Fibroblast of skin of abdomen (primary cell): ENCODE results near the gene ZNF546. TPM values are rescaled to one million over a fixed set of nuclear protein-coding genes. Genes with fewer than 3 reads are reported as not detected.
A peak's percentile ranks its signal among the peaks of the same experiment; 100 is the strongest.
"Not testable (repeated sequence)": the region's sequence is repeated elsewhere in the genome, so short reads cannot be mapped to it uniquely, and the experiment has no call there.

ENCODE experiments used
- DNase-seq: peaks from one replicate; pipeline ENCODE4 v3.0.0-alpha.2; 2013
- polyA plus RNA-seq, 2 experiments: library from polyadenylated mRNA; unstranded; fragments of 120-200 nt; gene quantifications; one replicate each; pipeline ENCODE4 v1.2.1, GENCODE V29; 2013; ENCODE audit not compliant: insufficient read length in 2 of 2

Gene ZNF546
- 1.4 TPM for polyA plus RNA-seq (2013, experiment 1 of 2; ENCODE audit: insufficient read length)
- polyA plus RNA-seq (2013, experiment 2 of 2; ENCODE audit: insufficient read length), result 1.6 TPM

DNA sequence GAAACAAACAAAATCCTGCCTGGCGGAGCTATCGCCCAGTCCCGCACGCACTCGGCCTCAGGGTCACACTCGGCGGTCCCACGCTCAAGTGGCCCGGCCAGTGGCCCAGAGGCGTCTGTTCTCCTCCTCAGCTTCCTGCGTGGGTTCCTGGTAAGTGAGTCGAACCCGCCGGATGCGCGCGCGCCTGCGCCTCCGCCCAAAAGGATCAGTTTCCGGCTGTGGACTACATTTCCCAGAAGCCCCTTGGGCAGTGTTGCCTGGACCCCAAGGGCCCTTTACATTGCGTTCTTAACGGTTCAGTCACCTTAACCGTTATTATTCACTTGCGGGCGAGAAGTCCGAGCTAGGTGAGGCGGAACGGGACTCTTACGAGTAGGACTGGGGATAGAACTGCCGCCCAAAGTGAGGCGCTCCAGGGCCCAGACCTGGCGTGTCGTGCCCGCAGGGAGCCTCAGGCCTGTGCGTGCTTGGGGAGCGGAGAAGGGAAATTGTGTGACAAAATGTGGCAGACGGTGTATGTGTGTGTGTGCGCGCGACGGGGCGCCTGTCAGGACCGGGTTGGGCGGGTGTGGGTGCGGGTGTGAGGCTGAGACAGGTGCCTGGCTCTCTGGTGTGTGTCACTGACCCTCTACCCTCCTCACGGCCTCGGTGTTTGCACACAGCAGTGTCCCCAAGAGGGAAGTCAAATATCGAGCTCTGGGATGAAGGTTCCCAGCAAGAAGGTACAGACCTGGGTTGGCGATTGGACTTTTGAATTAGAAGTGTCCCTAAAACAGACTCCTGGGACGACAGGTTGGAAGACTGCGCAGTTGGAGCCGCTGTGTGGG, at the start of gene ZNF546:
TSS of gene ZNF546 (plus strand) at position 250 of the 827 bp plus-strand sequence. CDS start 1,267 bp downstream, outside the sequence.
- DNase-seq, result peak; percentile 88

DNA sequence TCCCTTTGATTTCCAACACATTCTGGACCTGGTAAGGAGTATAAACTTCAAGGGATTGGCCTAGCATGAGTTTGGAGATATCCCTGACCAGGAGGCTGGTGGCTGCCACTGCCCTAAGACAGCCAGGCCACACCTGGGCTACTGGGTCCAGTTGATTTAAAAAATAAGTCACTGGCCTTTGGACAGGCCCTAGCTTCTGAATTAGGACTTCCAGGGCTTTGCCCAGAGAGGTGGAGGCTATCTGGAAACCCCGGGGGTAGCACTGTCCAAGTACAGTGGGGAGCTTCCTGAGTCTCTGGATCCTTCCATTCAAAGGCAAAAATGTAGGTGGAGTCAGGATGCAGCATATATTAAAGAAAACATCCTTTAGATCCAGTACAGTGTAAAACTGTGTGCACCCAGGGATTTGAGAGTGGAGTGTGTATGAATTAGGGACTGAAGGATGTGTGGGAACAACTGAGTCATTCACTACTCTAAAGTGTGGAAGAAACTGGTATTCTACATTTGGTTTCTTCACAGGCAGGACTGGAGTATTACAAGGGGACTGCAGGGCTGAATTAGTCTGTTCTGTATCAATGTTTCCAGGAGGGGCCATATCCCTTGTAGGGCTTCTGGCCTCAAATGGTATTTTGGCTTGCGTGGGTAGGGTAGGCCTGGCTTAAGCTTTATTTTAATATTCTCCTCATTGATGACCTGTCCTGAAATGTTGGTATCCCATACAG, 47.7 kb upstream of the ZNF546 start:
- no peak for DNase-seq

DNA sequence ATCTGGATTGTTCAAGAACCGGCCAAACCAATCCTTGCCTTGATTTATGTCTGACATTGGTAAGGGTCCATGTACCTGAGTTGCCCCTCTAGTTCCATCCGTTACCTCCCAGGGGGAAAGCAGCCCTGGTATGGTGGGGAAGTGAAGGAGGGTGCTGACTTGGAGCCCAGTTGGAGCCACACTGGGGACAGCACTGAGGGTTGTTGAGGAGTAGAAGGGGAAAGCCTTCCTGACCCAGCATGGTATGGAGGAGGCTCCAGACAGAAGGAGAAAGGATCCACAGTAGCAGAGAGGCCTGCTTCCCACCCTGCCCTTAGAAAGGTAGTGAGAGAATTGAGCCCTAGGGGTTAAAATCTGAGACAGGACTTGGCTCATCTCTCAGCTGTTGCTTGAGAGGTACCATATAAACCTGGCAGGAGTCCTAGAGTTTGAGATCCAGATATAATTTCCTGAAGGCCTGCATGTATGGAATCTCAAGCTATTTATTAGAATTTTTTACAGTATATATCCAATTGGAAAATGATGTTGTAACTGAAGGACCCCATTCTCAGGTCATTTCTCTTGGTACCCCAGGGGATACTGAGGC, 45.7 kb upstream of the ZNF546 start:
- DNase-seq, result no peak

DNA sequence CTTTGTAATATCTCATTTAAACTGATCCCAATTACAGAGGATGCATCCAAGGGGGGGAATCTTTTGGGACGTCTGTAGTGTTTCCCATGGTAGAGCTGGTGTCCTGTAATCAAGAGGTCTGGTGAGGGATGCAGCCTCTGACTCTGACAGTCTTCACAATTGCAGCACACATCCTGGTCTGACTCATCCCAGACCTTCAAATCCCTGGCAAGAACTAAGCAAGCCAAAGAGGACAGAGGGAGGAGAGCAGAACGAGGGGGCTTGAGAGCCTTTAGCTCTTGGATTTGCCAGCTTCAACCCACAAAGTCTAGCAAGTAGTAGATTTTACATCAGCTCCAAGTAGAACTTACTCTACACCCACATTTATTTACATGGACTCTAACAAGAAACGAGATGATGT, 45.2 kb upstream of the ZNF546 start:
- DNase-seq, result peak; percentile 38

DNA sequence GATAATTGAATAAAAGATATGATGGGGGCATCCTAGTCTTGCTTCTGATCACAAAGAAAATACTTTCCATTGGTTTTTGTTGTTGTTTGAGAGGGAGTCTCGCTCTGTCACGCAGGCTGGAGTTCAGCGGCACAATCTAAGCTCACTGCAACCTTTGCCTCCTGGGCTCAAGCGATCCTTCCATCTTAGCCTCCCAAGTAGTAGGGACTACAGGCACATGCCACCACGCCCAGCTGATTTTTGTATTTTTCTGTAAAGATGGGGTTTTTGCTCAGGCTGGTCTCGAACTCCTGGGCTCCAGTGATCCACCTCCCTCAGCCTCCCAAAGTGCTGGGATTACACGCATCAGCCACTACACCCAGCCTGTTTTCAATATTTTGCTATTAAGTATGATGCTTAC, 42.9 kb upstream of the ZNF546 start:
- no peak for DNase-seq

DNA sequence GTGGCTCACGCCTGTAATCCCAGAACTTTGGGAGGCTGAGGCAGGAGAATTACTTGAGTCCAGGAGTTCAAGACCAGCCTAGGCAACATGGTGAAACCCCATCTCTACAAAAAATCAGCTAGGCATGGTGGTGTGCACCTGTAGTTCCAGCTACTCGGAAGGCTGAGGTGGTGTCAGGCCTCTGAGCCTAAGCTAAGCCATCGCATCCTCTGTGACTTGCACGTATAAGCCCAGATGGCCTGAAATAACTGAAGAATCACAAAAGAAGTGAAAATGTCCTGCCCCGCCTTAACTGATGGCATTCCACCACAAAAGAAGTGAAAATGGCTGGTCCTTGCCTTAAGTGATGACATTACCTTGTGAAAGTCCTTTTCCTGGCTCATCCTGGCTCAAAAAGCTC, 39.0 kb upstream of the ZNF546 start:
- not testable (repeated sequence) for DNase-seq

DNA sequence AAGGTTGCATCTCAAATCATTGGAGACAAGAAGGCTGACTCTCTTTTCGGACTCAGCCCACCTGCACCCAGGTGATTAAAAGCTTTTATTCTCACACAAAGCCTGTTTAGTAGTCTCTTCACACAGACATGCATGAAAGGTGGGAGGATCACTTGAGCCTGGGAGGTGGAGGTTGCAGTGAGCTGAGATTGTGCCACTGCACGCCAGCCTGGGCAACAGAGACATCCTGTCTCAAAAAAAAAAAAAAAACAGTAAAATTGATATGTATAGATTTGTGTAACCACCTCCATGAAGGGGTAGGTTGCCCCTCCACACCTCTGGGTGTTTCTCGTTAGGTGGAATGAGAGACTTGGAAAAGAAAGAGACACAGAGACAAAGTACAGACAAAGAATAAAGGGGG, 37.9 kb upstream of the ZNF546 start:
- DNase-seq, result not testable (repeated sequence)

DNA sequence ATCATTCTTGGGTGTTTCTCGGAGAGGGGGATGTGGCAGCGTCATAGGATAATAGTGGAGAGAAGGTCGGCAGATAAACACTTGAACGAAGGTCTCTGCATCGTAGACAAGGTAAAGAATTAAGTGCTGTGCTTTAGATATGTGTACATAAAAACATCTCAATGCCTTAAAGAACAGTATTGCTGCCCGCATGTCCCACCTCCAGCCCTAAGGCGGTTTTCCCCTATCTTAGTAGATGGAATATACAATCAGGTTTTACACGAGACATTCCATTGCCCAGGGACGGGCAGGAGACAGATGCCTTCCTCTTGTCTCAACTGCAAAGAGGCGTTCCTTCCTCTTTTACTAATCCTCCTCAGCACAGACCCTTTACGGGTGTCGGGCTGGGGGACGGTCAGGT, 37.5 kb upstream of the ZNF546 start:
- not testable (repeated sequence) for DNase-seq

DNA sequence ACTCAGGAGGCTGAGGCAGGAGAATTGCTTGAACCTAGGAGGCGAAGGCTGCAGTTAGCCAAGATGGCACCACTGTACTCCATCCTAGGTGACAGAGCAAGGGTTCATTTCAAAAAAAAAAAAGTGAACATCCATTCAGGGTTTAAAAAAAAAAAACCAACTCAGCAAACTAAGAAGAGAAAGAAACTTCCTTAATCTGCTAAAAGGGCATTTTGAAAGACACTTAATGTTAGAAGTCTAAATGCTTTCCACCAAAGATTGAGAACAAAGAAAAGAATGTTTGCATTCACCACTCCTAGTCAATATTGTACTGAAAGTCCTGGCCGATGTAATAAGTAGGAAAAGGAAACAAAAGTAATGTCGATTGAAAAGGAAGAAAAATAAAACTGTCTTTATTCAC, 33.0 kb upstream of the ZNF546 start:
- no peak for DNase-seq

DNA sequence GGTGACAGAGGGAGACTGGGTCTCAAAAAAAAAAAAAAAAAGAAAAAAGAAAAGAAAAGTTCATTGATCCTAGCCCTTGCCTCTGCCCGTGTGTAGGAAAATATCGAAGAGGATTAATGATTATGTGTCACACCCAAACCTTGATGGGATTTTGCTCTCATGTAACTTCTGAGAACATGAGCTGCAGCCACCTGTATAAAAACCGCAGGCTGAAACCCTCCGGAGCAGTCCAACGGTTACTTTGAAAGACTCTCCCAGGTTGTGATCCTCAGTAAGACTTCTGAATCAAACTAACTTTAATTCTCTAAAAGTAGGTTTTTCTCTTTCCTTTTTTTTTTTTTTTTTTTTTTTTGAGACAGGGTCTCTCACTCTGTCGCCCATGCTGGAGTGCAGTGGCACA, 30.2 kb upstream of the ZNF546 start:
- no peak for DNase-seq

DNA sequence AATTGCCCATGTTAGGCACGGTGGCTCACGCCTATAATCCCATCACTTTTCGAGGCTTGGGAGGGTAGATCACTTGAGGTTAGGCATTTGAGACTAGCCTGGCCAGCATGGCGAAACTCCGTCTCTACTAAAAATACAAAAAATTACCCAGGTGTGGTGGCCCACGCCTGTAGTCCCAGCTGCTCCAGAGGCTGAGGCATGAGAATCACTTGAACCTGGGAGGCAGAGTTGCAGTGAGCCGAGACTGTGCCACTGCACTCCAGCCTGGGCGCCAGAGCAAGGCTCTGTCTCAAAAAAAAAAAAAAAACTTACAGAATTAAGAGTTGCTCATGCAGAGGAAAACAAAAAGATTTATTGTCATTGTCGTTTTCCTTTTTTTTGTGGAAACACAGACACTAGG, 29.3 kb upstream of the ZNF546 start:
- DNase-seq, result no peak

DNA sequence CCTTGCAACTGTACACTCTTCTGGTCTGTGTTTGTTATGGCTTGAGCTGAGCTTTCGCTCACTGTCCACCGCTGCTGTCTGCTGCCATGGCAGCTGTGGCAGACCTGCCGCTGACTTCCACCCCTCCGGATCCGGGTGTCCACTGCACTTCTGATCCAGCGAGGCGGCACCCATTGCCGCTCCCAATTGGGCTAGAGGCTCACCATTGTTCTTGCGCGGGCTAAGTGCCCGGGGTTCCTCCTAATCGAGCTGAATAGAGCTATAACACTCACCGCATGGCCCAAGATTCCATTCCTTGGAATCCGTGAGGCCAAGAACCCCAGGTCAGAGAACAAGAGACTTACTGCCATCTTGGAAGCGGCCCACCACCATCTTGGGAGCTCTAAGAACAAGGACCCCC, 28.1 kb upstream of the ZNF546 start:
- DNase-seq, result no peak

DNA sequence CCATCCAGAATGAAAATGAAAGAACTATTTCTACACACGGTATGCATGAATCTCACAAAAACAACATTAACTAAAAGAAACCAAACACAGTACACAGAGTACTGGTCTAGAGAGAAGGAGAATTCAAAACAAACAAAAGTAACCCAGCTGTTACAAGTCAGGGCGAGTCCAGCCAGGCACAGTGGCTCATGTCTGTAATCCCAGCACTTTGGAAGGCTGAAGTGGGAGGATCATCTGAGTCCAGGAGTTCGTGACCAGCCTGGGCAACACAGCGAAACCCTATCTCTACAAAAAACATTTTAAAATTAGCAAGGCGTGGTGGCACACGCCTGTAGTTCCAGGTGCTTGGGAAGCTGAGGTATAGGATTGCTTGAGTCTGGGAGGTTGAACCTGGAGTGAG, 27.6 kb upstream of the ZNF546 start:
- DNase-seq, result no peak

DNA sequence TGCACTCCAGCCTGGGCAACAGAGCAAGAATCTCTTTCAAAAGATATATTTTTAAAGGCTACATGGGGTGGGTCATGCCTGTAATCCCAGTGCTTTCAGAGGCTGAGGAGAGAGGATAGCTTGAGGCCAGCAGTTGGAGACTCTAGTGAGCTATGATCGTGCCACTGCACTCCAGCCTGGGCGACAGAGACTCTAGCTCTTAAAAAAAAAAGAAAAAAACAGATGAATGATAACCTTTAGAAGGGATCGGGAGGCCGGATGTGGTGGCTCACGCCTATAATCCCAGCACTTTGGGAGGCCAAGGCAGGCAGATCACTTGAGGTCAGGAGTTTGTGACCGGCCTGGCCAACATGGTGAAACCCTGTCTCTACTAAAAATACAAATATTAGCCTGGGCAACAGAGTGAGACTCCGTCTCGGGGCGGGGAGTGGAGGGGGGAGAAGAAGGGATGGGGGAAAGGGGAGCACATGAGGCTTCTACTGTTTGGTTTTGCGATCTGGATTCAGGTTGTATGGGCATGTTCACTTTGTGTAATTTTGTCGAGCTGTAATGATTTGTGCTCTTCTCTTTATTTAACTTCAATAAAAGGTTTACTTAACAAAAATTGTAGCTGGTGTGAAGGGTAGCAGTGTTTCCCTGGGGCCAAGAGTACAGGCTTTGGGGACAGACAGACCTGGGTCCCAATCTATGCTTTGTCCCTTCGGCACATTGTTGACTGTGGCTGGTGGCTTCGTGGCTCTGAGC, 27.0 kb upstream of the ZNF546 start:
- no peak for DNase-seq

DNA sequence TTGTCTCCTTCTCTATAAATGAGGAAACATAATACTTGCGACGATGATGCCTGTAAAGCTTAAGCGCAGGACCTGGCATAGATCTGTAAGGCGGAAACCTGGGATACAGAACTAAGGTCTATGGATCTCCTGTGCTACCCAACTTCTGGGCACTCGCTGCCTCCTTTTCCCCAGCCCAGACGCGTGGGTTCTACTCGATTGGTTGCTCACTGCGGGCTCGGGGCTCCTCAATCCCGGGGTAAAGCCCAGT, 26.5 kb upstream of the ZNF546 start:
- no peak for DNase-seq

DNA sequence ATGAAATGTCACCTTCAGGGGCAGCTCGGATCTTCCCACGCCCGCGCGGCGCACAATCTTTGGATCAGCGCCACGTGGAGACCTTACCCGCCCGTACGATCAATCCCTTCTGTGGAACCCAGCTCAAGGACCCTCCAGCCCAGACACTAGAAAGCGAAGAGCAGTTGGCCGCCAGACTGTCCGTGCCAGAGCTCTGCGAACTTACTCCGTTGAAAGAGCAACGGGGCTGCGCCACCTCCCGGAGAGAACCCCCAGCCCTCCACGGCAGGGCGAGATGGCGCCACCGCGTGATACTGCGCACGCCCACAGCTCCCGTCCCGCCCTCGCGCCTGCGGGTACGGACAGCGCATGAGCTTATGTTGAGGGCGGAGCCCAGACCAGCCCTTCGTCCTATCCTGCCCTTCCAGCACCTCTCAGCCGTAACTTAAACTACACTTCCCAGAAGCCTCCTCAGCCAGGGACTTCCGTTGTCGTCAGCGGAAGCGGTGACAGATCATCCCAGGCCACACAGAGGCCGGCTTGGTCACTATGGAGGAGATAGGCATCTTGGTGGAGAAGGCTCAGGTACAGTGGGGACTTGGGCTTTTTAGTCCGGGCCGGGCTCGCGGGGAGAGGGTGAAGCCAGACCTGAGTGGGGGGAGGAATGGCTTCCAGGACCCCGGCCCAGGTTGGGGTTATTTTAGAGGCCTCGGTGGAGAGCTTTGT, 26.0 kb upstream of the ZNF546 start, which contains the start of gene PSMC4:
TSS of gene PSMC4 (plus strand) at position 491 of the 705 bp plus-strand sequence. CDS start at position 529, 38 bp downstream.
- peak; percentile 99 for DNase-seq

DNA sequence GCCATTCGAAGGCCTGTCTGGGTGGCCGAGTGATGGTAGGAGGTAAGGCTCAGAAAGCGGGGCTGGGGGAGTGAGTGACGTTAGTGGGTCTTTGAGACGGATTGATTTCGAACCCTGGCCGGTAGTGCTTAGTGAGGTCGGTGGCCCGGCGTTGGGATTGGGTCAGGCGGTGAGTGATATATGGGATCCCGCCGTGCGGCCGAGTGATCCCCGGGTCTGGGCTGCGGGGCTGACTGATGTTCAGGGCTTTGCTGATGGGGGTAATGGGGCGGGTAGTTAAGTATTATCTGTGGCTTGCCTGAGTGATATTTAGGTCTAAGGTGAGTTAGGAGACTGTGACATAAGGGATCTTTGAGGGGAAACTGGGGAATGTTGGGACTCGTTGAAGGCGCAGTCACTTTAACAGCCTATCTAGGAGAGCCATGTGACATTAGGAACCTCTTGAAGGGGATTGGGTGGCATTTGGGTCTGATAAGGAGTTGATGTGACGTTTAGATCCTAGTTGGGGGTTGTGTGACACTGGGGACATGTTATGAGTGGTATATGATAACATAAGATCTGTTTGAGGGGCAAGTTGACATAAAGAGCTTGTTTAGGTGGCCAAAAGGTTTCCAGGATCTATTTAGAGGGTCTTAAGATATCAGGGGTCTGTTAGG, 25.4 kb upstream of the ZNF546 start:
- DNase-seq, result no peak

DNA sequence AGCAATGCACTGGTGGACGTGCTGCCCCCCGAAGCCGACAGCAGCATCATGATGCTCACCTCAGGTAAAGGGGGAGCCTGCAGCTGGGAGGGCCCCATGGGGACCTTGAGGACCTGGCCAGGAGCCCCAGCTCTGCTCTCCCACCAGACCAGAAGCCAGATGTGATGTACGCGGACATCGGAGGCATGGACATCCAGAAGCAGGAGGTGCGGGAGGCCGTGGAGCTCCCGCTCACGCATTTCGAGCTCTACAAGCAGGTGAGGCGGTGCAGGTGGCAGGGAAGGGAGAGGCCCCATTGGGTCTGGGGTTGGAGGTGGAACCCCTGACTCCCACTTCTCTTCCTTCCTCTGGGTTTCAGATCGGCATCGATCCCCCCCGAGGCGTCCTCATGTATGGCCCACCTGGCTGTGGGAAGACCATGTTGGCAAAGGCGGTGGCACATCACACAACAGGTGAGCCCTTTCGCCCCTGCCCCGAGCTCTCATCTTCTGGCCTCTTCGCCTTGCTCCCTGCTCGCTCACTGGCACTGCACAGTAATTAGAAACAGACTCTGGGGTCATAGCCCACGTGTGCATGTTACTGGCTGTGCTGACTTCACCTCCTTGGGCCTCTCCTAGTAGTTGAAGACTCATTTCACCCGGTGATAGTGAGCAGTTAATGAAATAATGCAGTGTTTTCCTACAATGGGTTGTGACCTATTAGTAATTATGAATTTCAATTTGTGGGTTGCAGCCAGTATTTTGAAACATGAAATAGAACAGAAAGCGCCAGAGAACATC, 22.3 kb upstream of the ZNF546 start:
- DNase-seq, result peak; percentile 10

DNA sequence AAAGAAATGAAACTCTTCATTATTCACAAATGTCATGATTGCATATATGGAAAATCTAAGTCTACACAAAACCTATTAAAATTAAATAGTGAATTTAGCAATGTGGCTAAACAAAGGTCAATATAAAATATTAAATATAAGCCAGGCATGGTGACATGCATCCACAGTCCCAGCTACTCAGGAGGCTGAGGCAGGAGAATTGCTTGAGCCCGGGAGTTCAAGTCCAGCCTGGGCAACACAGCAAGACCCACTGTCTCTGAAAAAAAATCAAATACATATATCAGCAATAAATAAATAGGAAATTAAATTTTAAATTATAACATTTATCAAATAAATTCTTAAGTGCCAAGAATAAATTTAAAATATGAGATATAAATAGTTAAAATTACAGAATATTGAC, 14.0 kb upstream of the ZNF546 start:
- no peak for DNase-seq

DNA sequence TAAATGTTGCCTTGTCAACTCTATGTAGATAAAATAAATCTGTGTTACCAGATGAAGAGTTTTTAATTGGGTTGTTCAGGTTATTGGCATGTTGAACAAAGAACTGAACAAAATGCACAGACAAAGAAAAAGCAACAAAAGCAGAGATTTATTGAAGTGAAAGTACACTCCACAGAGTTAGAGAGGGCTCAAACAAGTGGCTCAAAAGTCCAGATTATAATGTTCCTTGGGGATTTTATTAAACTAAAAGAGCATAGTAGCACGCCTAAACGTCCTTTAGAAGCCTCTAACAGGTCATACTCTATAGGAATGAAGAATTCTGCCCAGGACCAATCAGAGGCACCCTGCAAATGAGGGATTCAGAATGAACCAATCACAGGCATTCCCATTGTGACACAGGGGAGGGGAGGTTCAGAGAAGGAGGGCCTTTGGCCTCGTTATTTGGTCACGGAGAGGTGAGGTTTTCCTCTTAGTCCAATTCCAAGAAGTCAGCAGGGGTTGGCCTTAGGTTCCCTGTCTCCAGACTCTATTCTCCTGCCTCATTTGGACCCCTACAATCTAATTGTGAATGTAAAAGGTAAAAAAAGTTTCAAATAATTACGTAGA, 13.1 kb upstream of the ZNF546 start:
- DNase-seq, result no peak
